GM23338 (cell line): ENCODE measurements around the gene FAM13C. TPM values are rescaled to one million over a fixed set of nuclear protein-coding genes. Genes with fewer than 3 reads are reported as not detected.

Experiments
- ATAC-seq: fragments of 200-7000 bp; cut with Tn5 transposase; 3 replicates; pipeline ENCODE4 v1.9.1; 2020
- DNase-seq: peaks from one replicate; pipeline ENCODE4 v3.0.0-alpha.2; 2015; ENCODE audit warnings: low spot score
- H2AFZ ChIP-seq: fragments of 200-600 bp; sonication (generic); 2 replicates; pipeline ENCODE4 v1.8.0; 2016; ENCODE audit warnings: antibody characterized with exemption, mild to moderate bottlenecking, moderate library complexity
- H3F3A ChIP-seq: fragments of 200-600 bp; sonication (generic); replicated peaks from 2 replicates; pipeline ENCODE4 v1.8.0; 2017; ENCODE audit warnings: antibody characterized with exemption, mixed run types, low read depth
- H3K27ac ChIP-seq: fragments of 200-600 bp; sonication (generic); 2 replicates; pipeline ENCODE4 v1.6.1; 2016; ENCODE audit warnings: low read depth
- H3K27me3 ChIP-seq: fragments of 200-600 bp; sonication (generic); 2 replicates; pipeline ENCODE4 v1.8.0; 2016; ENCODE audit warnings: mild to moderate bottlenecking, mixed run types, moderate library complexity; ENCODE audit not compliant: insufficient read depth
- H3K36me3 ChIP-seq: fragments of 200-600 bp; sonication (generic); 2 replicates; pipeline ENCODE4 v1.8.0; 2016; ENCODE audit warnings: mild to moderate bottlenecking; ENCODE audit not compliant: insufficient read depth
- H3K4me1 ChIP-seq: fragments of 200-600 bp; sonication (generic); 2 replicates; pipeline ENCODE4 v1.8.0; 2016; ENCODE audit warnings: mild to moderate bottlenecking, moderate library complexity; ENCODE audit not compliant: insufficient read depth
- H3K4me2 ChIP-seq: fragments of 200-600 bp; sonication (generic); 2 replicates; pipeline ENCODE4 v1.7.1; 2017; ENCODE audit warnings: mixed run types
- H3K4me3 ChIP-seq: fragments of 200-600 bp; sonication (generic); 2 replicates; pipeline ENCODE4 v1.6.1; 2016; ENCODE audit warnings: mixed run types
- H3K79me2 ChIP-seq: fragments of 200-600 bp; sonication (generic); replicated peaks from 2 replicates; pipeline ENCODE4 v1.8.0; 2017; ENCODE audit warnings: mild to moderate bottlenecking; ENCODE audit not compliant: insufficient read depth
- H3K9me2 ChIP-seq: fragments of 200-600 bp; sonication (generic); 2 replicates; pipeline ENCODE4 v1.8.0; 2017; ENCODE audit not compliant: insufficient read depth
- H4K20me1 ChIP-seq: fragments of 200-600 bp; sonication (generic); replicated peaks from 2 replicates; pipeline ENCODE4 v1.8.0; 2017; ENCODE audit warnings: mild to moderate bottlenecking; ENCODE audit not compliant: insufficient read depth
- H3K27ac Mint-ChIP-seq: 2 replicates; pipeline ENCODE4 v1.8.0; 2020; ENCODE audit warnings: inconsistent platforms, mild to moderate bottlenecking, moderate library complexity, mixed read lengths
- H3K27me3 Mint-ChIP-seq: 3 replicates; pipeline ENCODE4 v1.8.0; 2022; ENCODE audit warnings: low read depth, mild to moderate bottlenecking, moderate library complexity, mixed read lengths, inconsistent platforms; ENCODE audit not compliant: insufficient read depth, poor library complexity
- H3K36me3 Mint-ChIP-seq: 3 replicates; pipeline ENCODE4 v1.8.0; 2021; ENCODE audit warnings: low read depth, mild to moderate bottlenecking, inconsistent platforms, moderate library complexity, mixed read lengths
- H3K4me1 Mint-ChIP-seq: 3 replicates; pipeline ENCODE4 v1.8.0; 2020; ENCODE audit warnings: mild to moderate bottlenecking, inconsistent platforms, mixed read lengths
- H3K4me3 Mint-ChIP-seq: 3 replicates; pipeline ENCODE4 v1.8.0; 2021; ENCODE audit warnings: moderate library complexity, mild to moderate bottlenecking, inconsistent platforms, mixed read lengths
- H3K9me3 Mint-ChIP-seq: 3 replicates; pipeline ENCODE4 v1.8.0; 2020; ENCODE audit warnings: moderate library complexity, mild to moderate bottlenecking, inconsistent platforms, mixed read lengths
- CREB1 ChIP-seq: fragments of 250-450 bp; sonication (Bioruptor Pico); IDR thresholded peaks from 2 replicates; pipeline ENCODE4 v1.5.0; 2020; ENCODE audit warnings: low read depth, mild to moderate bottlenecking, moderate library complexity
- ETS1 ChIP-seq: IDR thresholded peaks from 2 replicates; pipeline ENCODE4 v1.6.1; 2016; ENCODE audit warnings: antibody characterized with exemption
- EZH2 ChIP-seq: fragments of 200-600 bp; sonication (generic); IDR thresholded peaks from one replicate; pipeline ENCODE4 v1.8.0; 2017; ENCODE audit warnings: antibody characterized with exemption, mild to moderate bottlenecking, low read depth; ENCODE audit not compliant: unreplicated experiment
- EZH2phosphoT487 ChIP-seq: fragments of 200-600 bp; sonication (generic); IDR thresholded peaks from one replicate; pipeline ENCODE4 v1.8.1; 2018; ENCODE audit warnings: antibody characterized with exemption; ENCODE audit not compliant: unreplicated experiment
- JUNB ChIP-seq: IDR thresholded peaks from one replicate; pipeline ENCODE4 v1.6.1; 2016; ENCODE audit warnings: antibody characterized with exemption; ENCODE audit not compliant: unreplicated experiment
- NANOG ChIP-seq: IDR thresholded peaks from 2 replicates; pipeline ENCODE4 v1.6.1; 2016; ENCODE audit warnings: antibody characterized with exemption, borderline replicate concordance
- POLR2AphosphoS5 ChIP-seq: IDR thresholded peaks from 2 replicates; pipeline ENCODE4 v1.6.1; 2016; ENCODE audit warnings: antibody characterized with exemption, low read depth
- REST ChIP-seq: IDR thresholded peaks from one replicate; pipeline ENCODE4 v1.6.1; 2018; ENCODE audit warnings: antibody characterized with exemption; ENCODE audit not compliant: unreplicated experiment
- STAT1 ChIP-seq: IDR thresholded peaks from one replicate; pipeline ENCODE4 v1.6.1; 2016; ENCODE audit warnings: antibody characterized with exemption; ENCODE audit not compliant: unreplicated experiment
- ZNF114 ChIP-seq: fragments of 250-450 bp; sonication (Bioruptor Pico); IDR thresholded peaks from 2 replicates; pipeline ENCODE4 v1.5.0; 2020; ENCODE audit warnings: mild to moderate bottlenecking, moderate library complexity
- polyA plus RNA-seq: library from polyadenylated mRNA; unstranded; fragments of >200 nt; fragmentation: Nextera tagmentation; extraction: Ambion mirVana; gene quantifications from 2 replicates; pipeline ENCODE4 v1.2.1, GENCODE V29; 2016
- total RNA-seq: library from RNA; depleted of rRNA; stranded (reverse); fragments of >200 nt; shearing (Covaris generic); gene quantifications from 2 replicates; pipeline ENCODE4 v1.2.3, GENCODE V29; 2014

Gene FAM13C
- total and polyA plus RNA-seq, 2 experiments from 2014 or later: 0.94 to 2.1 TPM

GRCh38 chr10:59336632-59337031 is 25.7 kb downstream of the FAM13C start:
- Mint-ChIP-seq H3K27ac (no peak overlapping the region), H3K36me3 (no peaks in the 10 kb centered on the region), H3K4me3 (no peak overlapping the region), H3K9me3 (peaks cover 3% of the 10 kb centered on the region; the same call in 2 of the 3 replicates), H3K27me3 (peaks cover 34% of the 10 kb centered on the region), H3K4me1 (peaks cover 3% of the 10 kb centered on the region; the same call in 1 of the 3 replicates)
- no peaks in the 10 kb centered on the region for H3K4me1 ChIP-seq
- peaks cover 35% of the 10 kb centered on the region for H3K27me3 ChIP-seq
- no peaks in the 10 kb centered on the region for H3K36me3 ChIP-seq
- H3F3A ChIP-seq: no peaks in the 10 kb centered on the region
- no peak for ATAC-seq
- H2AFZ ChIP-seq: no peak overlapping the region
- no peaks in the 10 kb centered on the region for H4K20me1 ChIP-seq
- no peak overlapping the region for H3K27ac ChIP-seq
- TF ChIP-seq REST (no peak), STAT1 (no peak), EZH2 (no peak), CREB1 (CRISPR knock-in tag) (no peak), POLR2AphosphoS5 (no peak)
- H3K4me2 ChIP-seq: no peak overlapping the region
- no peaks in the 10 kb centered on the region for H3K9me2 ChIP-seq
- H3K4me3 ChIP-seq: no peak overlapping the region
- no peak for DNase-seq
- H3K79me2 ChIP-seq: no peaks in the 10 kb centered on the region

GRCh38 chr10:59335497-59335896 is 26.9 kb downstream of the FAM13C start:
- no peak for TF ChIP-seq ZNF114 (CRISPR knock-in tag)
- no peak for TF ChIP-seq REST
- TF ChIP-seq POLR2AphosphoS5: 0 out of 2 replicates have a peak, but pooled peaks have one; percentile 20
- no peak for TF ChIP-seq CREB1 (CRISPR knock-in tag)
- TF ChIP-seq JUNB: no peak
- no peak for TF ChIP-seq NANOG
- no peak for TF ChIP-seq EZH2phosphoT487
- no peak for TF ChIP-seq ETS1
- H3K36me3 Mint-ChIP-seq: no peaks in the 10 kb centered on the region
- ATAC-seq (peak; percentile 57; the same call in 2 of the 3 replicates), DNase-seq (no peak)
- peaks cover 34% of the 10 kb centered on the region for H3K27me3 Mint-ChIP-seq
- H3K4me3 Mint-ChIP-seq: no peak overlapping the region
- no peaks in the 10 kb centered on the region for H4K20me1 ChIP-seq
- peaks cover 35% of the 10 kb centered on the region for H3K27me3 ChIP-seq
- H3K27ac ChIP-seq: no peak overlapping the region
- no peak overlapping the region for H3K4me2 ChIP-seq
- no peaks in the 10 kb centered on the region for H3F3A ChIP-seq
- H2AFZ ChIP-seq: no peak overlapping the region
- no peaks in the 10 kb centered on the region for H3K4me1 Mint-ChIP-seq
- no peaks in the 10 kb centered on the region for H3K79me2 ChIP-seq
- H3K9me3 Mint-ChIP-seq: peaks cover 3% of the 10 kb centered on the region; the same call in 2 of the 3 replicates
- peaks cover 2% of the 10 kb centered on the region; the same call in 1 of the 2 replicates for H3K9me2 ChIP-seq
- no peak overlapping the region for H3K4me3 ChIP-seq
- no peaks in the 10 kb centered on the region for H3K4me1 ChIP-seq
- no peaks in the 10 kb centered on the region for H3K36me3 ChIP-seq
- H3K27ac Mint-ChIP-seq: no peak overlapping the region
